GM03348 (cell line): ENCODE results near the gene FCHSD1.

Experiments
- DNase-seq: peaks from one replicate; pipeline ENCODE4 v3.0.0; 2012; ENCODE audit warnings: low spot score

Gene FCHSD1

GRCh38 chr5:141650851-141651727 lies at the start of gene FCHSD1:
FCHSD1 (minus strand) TSS chr5:141651418; CDS start chr5:141651368, 50 bp downstream.
- peak; percentile 99 for DNase-seq

- DNase-seq, result no peak
Measured at GRCh38 chr5:141697586-141697985, 46.4 kb upstream of the FCHSD1 start.

- no peak for DNase-seq
Measured at GRCh38 chr5:141696431-141696830, 45.2 kb upstream of the FCHSD1 start.

- DNase-seq, result peak; percentile 42
Measured at GRCh38 chr5:141695627-141696215, 44.5 kb upstream of the FCHSD1 start.

GRCh38 chr5:141694479-141694878 lies 43.3 kb upstream of the FCHSD1 start:
- DNase-seq, result no peak

- DNase-seq, result no peak
Measured at GRCh38 chr5:141692919-141693725, 41.9 kb upstream of the FCHSD1 start.

GRCh38 chr5:141692533-141692888 lies 41.3 kb upstream of the FCHSD1 start:
- DNase-seq, result no peak

- DNase-seq, result peak; percentile 92
Measured at GRCh38 chr5:141691867-141692532, 40.8 kb upstream of the FCHSD1 start.

GRCh38 chr5:141691286-141691866 lies 40.2 kb upstream of the FCHSD1 start:
- no peak for DNase-seq

GRCh38 chr5:141686648-141687416 lies 35.6 kb upstream of the FCHSD1 start:
- no peak for DNase-seq

- DNase-seq, result no peak
Measured at GRCh38 chr5:141685591-141685990, 34.4 kb upstream of the FCHSD1 start.

GRCh38 chr5:141683596-141684141 lies 32.5 kb upstream of the FCHSD1 start:
- no peak for DNase-seq

- peak; percentile 90 for DNase-seq
Measured at GRCh38 chr5:141681695-141682641, 30.8 kb upstream of the FCHSD1 start, which contains the start of gene ARAP3. ARAP3 (minus strand) TSS chr5:141682230; CDS start chr5:141680486, 1,744 bp downstream.

GRCh38 chr5:141681295-141681694 lies 30.1 kb upstream of the FCHSD1 start:
- no peak for DNase-seq

- DNase-seq, result no peak
Measured at GRCh38 chr5:141680751-141681201, 29.6 kb upstream of the FCHSD1 start.

- DNase-seq, result no peak
Measured at GRCh38 chr5:141680178-141680577, 29.0 kb upstream of the FCHSD1 start.

GRCh38 chr5:141677415-141677814 lies 26.2 kb upstream of the FCHSD1 start:
- no peak for DNase-seq

GRCh38 chr5:141675672-141676071 lies 24.5 kb upstream of the FCHSD1 start:
- DNase-seq, result no peak

- DNase-seq, result no peak
Measured at GRCh38 chr5:141674747-141675146, 23.5 kb upstream of the FCHSD1 start.
